NCI-H2227 treated with DMSO at 0.1 percent for 48 hours (cell line): ENCODE measurements around the gene TMEM208.

ENCODE experiments used
- DNase-seq: peaks from one replicate; lab custom pipeline; 2025; lab: John Stamatoyannopoulos, UW

Gene TMEM208

GRCh38 chr16:67250045-67250327 lies 23.1 kb downstream of the TMEM208 start:
- no peak for DNase-seq

- no peak for DNase-seq
These were observed 25.9 kb downstream of the TMEM208 start for GRCh38 chr16:67252609-67253497.

DNA sequence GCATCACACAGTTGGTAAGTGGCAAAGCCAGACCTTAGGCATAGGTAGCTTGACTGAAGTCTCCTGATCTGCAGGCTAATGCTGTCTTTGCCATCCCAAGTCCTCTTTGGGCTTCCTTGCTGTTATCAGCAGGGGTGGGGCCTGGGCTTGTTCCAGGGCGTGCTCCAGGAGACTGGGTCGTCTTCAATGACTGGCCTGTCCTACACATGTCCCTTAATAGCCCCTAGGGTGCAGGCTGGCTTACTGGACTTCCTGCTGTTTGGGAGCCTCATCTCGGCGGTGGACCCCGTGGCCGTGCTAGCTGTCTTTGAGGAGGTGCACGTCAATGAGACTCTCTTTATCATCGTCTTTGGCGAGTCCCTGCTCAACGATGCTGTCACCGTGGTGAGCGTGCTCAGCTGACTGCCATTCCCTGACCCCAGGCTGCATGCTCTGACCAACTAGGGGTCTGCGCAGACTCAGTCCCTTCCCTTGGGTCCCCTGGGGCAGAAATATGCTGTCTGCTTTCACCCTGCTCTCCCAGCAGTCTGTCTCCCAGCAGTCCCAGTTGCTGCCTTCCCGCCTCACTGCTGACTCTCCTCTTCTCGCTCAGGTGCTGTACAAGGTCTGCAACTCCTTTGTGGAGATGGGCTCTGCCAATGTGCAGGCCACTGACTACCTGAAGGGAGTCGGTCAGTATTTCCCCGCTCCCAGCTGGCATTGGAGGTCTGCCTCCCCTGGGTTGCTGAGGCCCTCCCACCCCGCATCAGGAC lies 28.0 kb downstream of the TMEM208 start:
- no peak for DNase-seq

GRCh38 chr16:67255553-67256221 lies 28.8 kb downstream of the TMEM208 start:
- no peak for DNase-seq

DNA sequence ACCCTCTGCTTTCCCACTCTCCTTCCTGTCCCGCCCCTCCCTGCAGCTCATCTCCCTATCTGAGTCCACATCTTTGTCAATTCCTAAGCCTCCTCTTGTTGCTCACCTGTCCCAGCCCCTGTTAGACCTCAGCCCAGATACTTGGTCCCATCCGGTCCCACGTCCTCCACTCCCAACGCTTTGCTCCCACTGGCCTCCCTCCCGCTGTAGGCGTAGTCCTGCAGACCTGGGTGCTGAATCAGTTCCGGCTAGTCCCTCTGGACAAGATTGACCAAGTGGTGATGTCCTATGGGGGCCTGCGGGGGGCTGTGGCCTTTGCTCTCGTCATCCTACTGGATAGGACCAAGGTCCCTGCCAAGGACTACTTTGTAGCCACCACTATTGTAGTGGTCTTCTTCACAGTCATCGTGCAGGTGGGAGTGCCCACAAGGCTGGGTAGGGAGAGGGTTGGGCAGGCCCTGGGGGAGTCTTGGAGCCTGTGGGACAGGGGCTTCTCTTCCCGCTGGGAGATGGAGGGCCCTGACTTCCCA lies 29.8 kb downstream of the TMEM208 start:
- no peak for DNase-seq

- DNase-seq = no peak
These were observed 30.7 kb downstream of the TMEM208 start for GRCh38 chr16:67257486-67258160.

DNA sequence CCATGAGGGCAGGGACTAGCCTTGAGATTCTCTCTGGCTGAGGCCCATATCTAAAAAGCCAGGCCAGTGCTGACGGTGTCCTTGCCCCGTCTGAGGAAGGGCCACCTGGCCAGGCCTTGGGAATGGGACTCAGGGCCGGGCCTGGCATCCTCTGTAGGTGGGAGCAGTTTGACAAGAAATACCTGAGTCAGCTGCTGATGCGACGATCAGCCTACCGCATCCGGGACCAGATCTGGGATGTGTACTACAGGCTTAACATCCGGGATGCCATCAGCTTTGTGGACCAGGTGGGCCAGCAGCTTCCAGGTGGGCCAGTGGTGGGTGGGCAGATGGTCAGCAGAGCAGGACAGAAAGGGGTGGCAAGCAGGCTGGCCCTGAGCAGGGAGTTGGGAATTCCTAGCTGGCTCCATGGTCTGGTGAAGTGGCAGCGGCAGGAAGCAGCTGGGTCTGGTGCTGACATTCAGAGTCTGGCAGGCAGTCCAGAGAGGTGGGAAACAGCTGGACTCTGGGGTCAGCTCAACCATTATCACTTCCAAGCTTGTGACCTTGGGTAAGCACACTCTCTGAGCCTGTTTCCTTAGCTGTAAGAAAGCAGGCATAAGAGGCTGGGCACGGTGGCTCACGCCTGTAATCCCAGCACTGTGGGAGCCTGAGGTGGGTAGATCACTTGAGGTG lies 31.4 kb downstream of the TMEM208 start:
- no peak for DNase-seq

DNA sequence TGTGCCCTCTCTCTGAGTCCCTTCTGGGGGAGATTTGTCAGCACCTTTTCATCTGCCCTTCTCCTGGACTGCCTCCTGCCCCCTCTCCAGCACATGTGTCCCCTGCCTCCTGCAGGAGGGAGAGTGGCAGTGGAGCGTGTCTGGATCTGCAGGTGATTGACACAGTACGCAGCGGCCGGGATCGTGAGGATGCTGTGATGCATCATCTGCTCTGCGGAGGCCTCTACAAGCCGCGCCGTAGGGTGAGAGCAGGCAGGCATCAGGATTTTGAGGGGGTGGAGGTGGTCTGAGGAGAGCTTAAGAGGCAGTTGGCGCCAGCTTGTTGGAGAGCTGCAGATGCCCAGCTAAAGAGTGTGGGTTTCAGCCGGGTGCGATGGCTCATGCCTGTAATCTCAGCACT lies 32.8 kb downstream of the TMEM208 start:
- DNase-seq = no peak

- DNase-seq = no peak
These were observed 33.6 kb downstream of the TMEM208 start for GRCh38 chr16:67260426-67261063.

DNA sequence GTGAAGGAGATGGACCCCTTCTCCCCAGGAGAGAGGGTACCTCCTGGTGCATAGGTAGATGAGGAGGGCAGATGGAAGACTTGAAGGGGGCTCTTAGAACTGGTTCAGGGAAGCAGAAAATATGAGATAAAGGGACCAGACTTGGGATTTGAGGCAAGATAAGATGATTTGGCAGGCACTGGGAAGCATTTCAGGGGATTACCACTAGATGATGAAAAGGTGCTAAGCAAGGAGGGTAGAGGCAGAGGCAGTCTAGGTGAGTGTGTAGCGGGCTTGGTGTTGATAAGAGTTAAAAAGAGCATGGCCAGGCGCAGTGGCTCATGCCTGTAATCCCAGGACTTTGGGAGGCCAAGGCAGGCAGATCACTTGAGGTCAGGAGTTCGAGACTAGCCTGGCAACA lies 36.3 kb downstream of the TMEM208 start:
- no peak for DNase-seq

DNA sequence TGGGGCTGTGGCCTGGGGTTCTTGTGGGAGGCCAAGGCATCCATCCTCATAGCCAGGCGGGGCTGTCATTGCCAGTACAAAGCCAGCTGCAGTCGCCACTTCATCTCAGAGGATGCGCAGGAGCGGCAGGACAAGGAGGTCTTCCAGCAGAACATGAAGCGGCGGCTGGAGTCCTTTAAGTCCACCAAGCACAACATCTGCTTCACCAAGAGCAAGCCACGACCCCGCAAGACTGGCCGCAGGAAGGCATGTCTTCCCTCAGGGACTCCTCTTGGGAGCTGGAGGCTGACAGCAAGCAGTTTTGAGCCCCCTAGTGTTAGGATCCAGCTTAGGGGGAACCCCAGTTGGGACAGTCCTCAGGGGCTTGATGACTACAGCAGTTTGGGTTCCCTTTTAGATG lies 37.3 kb downstream of the TMEM208 start:
- DNase-seq = no peak

DNA sequence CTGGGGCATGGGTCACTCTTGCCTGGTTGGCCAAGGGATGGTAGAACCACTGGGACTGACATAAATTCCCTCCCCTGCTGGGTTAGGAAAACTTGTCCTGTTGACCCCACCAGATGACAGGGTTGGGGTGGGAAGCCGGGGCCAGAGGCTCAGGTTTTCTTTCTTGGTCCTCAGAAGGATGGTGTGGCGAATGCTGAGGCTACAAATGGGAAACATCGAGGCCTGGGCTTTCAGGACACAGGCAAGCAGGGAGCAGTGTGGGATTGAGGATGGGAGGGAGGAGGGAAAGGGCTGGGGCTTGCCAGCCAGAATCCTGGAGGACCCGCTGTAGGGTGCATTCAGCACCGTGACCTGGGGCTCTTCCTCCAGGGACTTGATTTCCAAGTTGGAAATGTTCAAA lies 37.9 kb downstream of the TMEM208 start:
- DNase-seq = no peak

DNA sequence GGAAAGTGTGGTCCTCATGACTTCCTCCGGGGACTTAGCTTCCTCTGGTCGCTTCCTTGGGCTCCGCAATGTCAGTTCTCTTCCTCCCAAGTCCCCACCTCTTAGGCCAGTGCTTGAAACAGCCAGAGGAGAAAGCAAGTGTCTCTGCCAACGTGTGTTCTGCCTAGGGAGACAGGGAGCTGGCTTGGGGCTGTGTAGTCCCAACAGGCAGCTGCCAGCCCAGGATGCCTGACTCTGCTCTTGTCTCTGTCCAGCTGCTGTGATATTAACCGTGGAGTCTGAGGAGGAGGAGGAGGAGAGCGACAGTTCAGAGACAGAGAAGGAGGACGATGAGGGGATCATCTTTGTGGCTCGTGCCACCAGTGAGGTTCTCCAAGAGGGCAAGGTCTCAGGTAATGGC lies 38.9 kb downstream of the TMEM208 start:
- DNase-seq = no peak

DNA sequence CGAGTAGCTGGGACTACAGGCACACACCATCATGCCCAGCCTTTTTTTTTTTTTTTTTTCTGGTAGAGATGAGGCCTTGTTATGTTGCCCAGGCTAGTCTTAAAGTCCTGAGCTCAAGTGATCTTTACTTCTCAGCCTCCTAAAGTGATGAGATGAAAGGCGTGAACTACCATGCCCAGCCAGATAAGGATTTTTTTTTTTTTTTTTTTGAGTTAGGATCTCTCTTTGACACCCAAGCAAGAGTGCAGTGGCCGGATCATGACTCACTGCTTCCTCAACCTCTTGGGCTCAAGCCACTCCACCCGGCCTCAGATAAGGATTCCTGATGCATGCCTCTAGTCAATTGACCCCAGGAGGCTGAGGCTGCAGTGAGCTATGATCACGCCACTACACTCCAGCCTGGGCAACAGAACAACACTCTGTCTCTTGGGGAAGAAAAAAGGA lies 41.2 kb downstream of the TMEM208 start:
- no peak for DNase-seq

DNA sequence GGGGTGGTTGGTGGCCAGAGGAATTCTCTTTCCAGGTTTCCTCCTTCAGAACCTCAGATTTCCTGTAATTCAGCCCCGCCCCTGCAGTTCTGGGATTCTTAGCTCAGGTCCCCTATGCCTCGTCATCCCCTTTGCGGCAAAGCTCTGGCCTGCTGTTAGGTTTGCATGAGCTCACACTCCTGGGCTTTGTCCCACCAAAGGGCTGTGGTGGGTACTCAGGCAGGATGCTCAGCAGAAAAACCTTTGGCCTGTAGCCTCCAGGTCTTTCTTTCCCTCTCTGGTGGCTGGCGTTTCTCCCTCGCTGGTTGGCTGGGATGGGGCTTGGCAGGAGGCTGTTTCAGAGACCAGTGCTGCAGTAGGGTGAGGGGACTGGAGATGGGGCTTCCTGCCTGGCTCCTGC lies 42.8 kb downstream of the TMEM208 start:
- DNase-seq = no peak

GRCh38 chr16:67270931-67271338 lies 44.0 kb downstream of the TMEM208 start:
- DNase-seq = no peak

DNA sequence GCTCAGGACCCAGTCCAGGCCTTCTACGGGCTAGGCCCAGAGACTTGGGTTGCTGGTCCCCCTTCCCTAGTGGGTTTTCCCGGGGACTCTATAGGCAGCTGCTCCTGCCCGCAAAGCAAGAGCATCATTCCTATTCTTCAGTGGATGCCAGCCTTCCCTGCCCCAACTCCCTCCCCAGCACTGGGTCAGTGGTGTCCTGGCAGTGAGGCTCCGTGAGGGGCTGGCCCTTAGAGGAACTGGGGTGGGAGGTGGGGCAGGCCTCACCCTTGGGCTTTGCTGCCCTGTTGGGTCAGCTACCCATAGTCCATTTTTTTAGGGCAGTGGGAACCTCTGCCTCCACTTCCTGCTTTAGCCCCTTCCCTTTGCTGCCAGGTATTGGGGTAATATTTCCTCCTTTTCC lies 44.5 kb downstream of the TMEM208 start:
- DNase-seq = no peak

DNA sequence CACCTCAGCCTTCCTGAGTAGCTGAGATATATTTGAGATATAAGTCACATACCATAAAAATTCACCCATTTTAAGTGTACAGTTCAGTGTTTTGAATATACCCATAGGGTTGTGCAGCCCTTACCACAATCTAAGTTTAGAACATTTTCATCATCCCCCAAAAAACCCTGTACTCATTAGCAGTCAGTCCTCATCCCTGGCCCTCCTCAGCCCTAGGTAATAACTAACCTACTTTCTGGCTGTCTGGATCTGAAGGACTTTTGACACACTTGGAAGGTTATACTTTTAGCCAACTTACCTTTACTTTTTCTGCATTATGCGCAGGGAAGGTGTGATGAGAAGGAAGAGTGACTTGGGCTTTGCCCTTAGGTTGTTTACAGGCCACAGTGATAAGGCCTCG lies 48.4 kb downstream of the TMEM208 start:
- DNase-seq = no peak

DNA sequence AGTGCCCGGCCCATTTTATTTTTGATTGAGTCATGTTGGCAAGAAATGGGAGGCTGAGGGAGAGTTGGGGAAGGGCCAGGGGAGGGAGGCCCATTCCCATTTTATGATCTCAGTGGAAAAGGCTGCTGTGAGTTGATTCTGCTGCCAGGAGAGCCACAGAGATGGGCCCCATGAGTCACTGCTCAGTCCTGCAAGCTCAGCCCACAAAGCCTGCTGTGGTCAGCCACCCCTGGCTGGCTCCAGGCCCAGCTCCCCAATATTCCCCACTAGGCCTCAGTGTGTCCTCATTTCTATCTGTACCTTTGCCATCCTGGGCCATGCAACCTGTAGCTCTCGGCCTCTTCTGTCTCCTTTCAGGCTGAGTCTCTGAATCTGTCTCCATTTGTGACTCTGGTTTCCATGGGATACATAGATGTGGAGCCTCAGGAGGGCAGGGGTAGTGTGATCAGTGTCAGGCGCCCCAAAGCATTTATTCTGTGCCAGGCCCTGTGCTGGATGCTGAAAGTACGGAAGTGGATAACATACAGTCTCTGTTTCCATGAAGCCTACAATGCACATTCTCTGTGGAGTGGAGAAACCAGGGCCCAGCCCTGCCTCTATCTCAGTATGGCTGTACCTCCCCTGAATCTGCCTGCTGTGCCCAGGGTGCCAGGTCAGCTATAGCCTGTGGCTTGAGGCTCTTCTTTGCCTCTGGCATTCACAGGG lies 50.5 kb downstream of the TMEM208 start:
- no peak for DNase-seq

DNA sequence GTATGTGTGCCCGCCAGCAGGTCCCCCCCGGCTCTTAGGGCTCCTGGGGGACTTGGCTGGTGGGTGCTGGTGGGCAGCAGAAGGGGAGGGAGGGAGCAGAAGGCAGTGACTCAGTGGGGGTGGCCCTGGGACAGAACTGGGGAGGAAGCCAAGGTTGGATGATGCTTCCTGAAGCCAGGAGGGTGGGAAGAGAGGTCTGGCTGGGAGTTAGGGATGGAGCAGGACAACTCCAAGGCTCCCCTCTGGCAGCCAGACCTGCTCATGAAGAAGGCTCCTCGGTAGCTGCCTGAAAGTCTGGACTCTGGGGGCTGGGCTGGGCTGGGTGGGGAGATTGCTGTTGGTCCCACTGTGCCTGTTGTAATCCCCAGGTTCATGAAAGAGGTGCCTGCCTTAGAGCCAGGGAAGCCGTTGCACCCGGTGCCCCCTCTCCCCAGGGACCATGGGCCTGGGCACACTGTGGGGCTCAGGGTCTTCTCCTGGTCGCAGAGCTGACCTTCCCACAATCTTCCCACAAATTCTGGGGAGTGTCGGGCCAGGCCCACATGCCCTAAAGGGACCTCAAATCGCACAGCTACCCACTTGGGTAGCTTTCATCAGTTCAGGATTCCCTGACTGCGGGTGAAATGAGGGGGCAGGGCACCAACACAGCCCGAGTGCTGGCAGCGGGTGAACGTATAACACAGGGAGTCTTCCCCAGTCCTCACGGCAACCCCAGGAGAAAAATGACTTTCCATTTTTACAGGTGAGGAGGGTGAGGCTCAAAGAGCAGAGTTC lies 51.3 kb downstream of the TMEM208 start:
- no peak for DNase-seq
